K562 (cell line): ENCODE measurements around the gene WWOX. TPM values are rescaled to one million over a fixed set of nuclear protein-coding genes. Genes with fewer than 3 reads are reported as not detected.

Experiments
- ATAC-seq: fragments of 200-7000 bp; cut with Tn5 transposase; 3 replicates; pipeline ENCODE4 v1.9.1; 2020; ENCODE audit warnings: moderate library complexity
- BruUV-seq: library from RNA; stranded (reverse); fragments of 400-500 nt; replicated peaks from 2 replicates; lab custom pipeline; 2021; lab: Mats Ljungman, UMichigan
- CTCF ChIA-PET: fragments of 300-600 bp; formaldehyde crosslinking; extraction: SDS; loops from one replicate; lab custom pipeline; 2021; ENCODE audit warnings: low intra/inter-chr PET ratio; lab: Yijun Ruan, JAX
- POLR2A ChIA-PET: fragments of 300-600, 350-650 bp; sonication (Branson Sonifier 250); formaldehyde crosslinking; extraction: SDS; loops from one replicate; lab custom pipeline; 2021; ENCODE audit warnings: antibody characterized with exemption, inconsistent platforms; lab: Yijun Ruan, JAX
- DNase-seq, 4 experiments: peaks; one replicate each; pipeline versions ENCODE4 v3.0.0 to v3.0.0-alpha.2; 2011 to 2018; ENCODE audit warnings: low spot score in 3 of 4, mixed read lengths in 3 of 4; ENCODE audit errors: extremely low read depth in 1 of 4
- FAIRE-seq: peaks from 2 replicates; lab custom pipeline; 2011; peaks lifted over from hg19 to GRCh38; lab: Jason Lieb, UNC
- H2AFZ ChIP-seq: 2 replicates; pipeline ENCODE4 v1.6.0; 2011; ENCODE audit warnings: low read depth, low read length, control low read depth, inconsistent platforms
- H3K27ac ChIP-seq: fragments of 200-600 bp; 3 replicates; pipeline ENCODE4 v1.8.0; 2011; ENCODE audit warnings: low read depth, mild to moderate bottlenecking, control low read depth, inconsistent platforms, low read length, moderate library complexity, mixed read lengths; ENCODE audit errors: extremely low read depth
- H3K27me3 ChIP-seq, 2 experiments: fragments of 300-600 bp in 1 of 2; 2 replicates in 1 of 2; 3 replicates in 1 of 2; pipeline versions ENCODE4 v1.6.0 to v1.8.0; 2011; ENCODE audit warnings: inconsistent platforms in 2 of 2, low read length in 2 of 2, mild to moderate bottlenecking in 1 of 2, mixed read lengths in 1 of 2, moderate library complexity in 1 of 2; ENCODE audit not compliant: control insufficient read depth in 2 of 2, insufficient read depth in 2 of 2
- H3K36me3 ChIP-seq: fragments of 300-600 bp; 3 replicates; pipeline ENCODE4 v1.8.0; 2011; ENCODE audit warnings: mild to moderate bottlenecking, low read length, inconsistent platforms; ENCODE audit not compliant: control insufficient read depth, insufficient read depth
- H3K4me1 ChIP-seq, 2 experiments: fragments of 200-600 bp in 1 of 2; replicated peaks in 1 of 2; 2 replicates in 1 of 2; 3 replicates in 1 of 2; pipeline versions ENCODE4 v1.5.1 to v1.8.0; 2011; ENCODE audit warnings: inconsistent platforms in 2 of 2, low read length in 2 of 2, mild to moderate bottlenecking in 1 of 2, mixed read lengths in 1 of 2, moderate library complexity in 1 of 2; ENCODE audit not compliant: control insufficient read depth in 2 of 2, insufficient read depth in 2 of 2
- H3K4me2 ChIP-seq: 2 replicates; pipeline ENCODE4 v1.6.1; 2011; ENCODE audit warnings: low read length, control low read depth, inconsistent platforms, mixed read lengths; ENCODE audit not compliant: insufficient read depth
- H3K4me3 ChIP-seq: fragments of 200-600 bp; sonication (generic), shearing (Covaris generic); 2 replicates; pipeline ENCODE4 v1.5.1; 2016; ENCODE audit warnings: control low read depth, inconsistent platforms
- H3K79me2 ChIP-seq: fragments of 200-600 bp; 3 replicates; pipeline ENCODE4 v1.8.0; 2011; ENCODE audit warnings: low read length, inconsistent platforms; ENCODE audit not compliant: control insufficient read depth, insufficient read depth
- H3K9ac ChIP-seq, 2 experiments: 2 replicates each; pipeline versions ENCODE4 v1.6.0 to v1.6.1; 2011; ENCODE audit warnings: low read depth in 2 of 2, low read length in 2 of 2, control low read depth in 1 of 2, inconsistent platforms in 1 of 2, mild to moderate bottlenecking in 1 of 2, mixed read lengths in 1 of 2; ENCODE audit not compliant: insufficient read depth in 1 of 2
- H3K9me1 ChIP-seq: one replicate; pipeline ENCODE4 v1.6.0; 2011; ENCODE audit warnings: inconsistent platforms, mild to moderate bottlenecking, low read length, moderate library complexity; ENCODE audit not compliant: control insufficient read depth, insufficient read depth
- H3K9me3 ChIP-seq: replicated peaks from 2 replicates; pipeline ENCODE4 v1.5.1; 2011; ENCODE audit warnings: low read depth, low read length, inconsistent platforms; ENCODE audit not compliant: control insufficient read depth, insufficient read depth
- H4K20me1 ChIP-seq: replicated peaks from 2 replicates; pipeline ENCODE4 v1.6.1; 2011; ENCODE audit warnings: low read length, inconsistent platforms, mixed read lengths; ENCODE audit not compliant: control insufficient read depth, insufficient read depth
- CEBPB ChIP-seq: fragments of 450-650 bp; IDR thresholded peaks from 2 replicates; pipeline ENCODE4 v1.6.1; 2016; ENCODE audit warnings: missing genetic modification characterization, missing compliant biosample characterization
- HDAC6 ChIP-seq: IDR thresholded peaks from 2 replicates; pipeline ENCODE4 v1.6.1; 2012; ENCODE audit warnings: low read depth, mild to moderate bottlenecking, control low read depth, inconsistent platforms, low read length, moderate library complexity
- HOXB6 ChIP-seq: fragments of 250-450 bp; sonication (Bioruptor Pico); IDR thresholded peaks from 2 replicates; pipeline ENCODE4 v1.5.1; 2022; ENCODE audit warnings: mild to moderate bottlenecking, borderline replicate concordance
- PHB ChIP-seq: fragments of 250-450 bp; sonication (Bioruptor Pico); IDR thresholded peaks from 2 replicates; pipeline ENCODE4 v1.5.0; 2021
- PRDM10 ChIP-seq: fragments of 450-650 bp; IDR thresholded peaks from 2 replicates; pipeline ENCODE4 v1.6.1; 2018; ENCODE audit not compliant: partially characterized antibody
- RAD51 ChIP-seq: fragments of 450-650 bp; IDR thresholded peaks from 2 replicates; pipeline ENCODE4 v1.7.1; 2016; ENCODE audit warnings: low read depth, mild to moderate bottlenecking, borderline replicate concordance
- RFX1 ChIP-seq: fragments of 450-650 bp; IDR thresholded peaks from 2 replicates; pipeline ENCODE4 v1.6.1; 2016; ENCODE audit warnings: mild to moderate bottlenecking, moderate library complexity
- RFX7 ChIP-seq: fragments of 250-450 bp; sonication (Bioruptor Pico); IDR thresholded peaks from 2 replicates; pipeline ENCODE4 v1.5.1; 2021; ENCODE audit warnings: mild to moderate bottlenecking
- RNF219 ChIP-seq: fragments of 250-450 bp; sonication (Bioruptor Pico); IDR thresholded peaks from 2 replicates; pipeline ENCODE4 v1.5.0; 2022; ENCODE audit warnings: mild to moderate bottlenecking
- SMARCA4 ChIP-seq: fragments of 450-650 bp; IDR thresholded peaks from 2 replicates; pipeline ENCODE4 v1.6.1; 2016
- THRA ChIP-seq: fragments of 450-650 bp; IDR thresholded peaks from 2 replicates; pipeline ENCODE4 v1.6.1; 2017; ENCODE audit warnings: mild to moderate bottlenecking, moderate library complexity
- THRB ChIP-seq: fragments of 450-650 bp; formaldehyde crosslinking; conservative IDR thresholded peaks from 2 replicates; pipeline ENCODE4 v1.4.0; 2022; ENCODE audit warnings: mild to moderate bottlenecking, missing genetic modification characterization
- XRCC5 ChIP-seq: fragments of 200-400 bp; formaldehyde crosslinking; IDR thresholded peaks from 2 replicates; pipeline ENCODE4 v1.6.1; 2017; ENCODE audit warnings: low read depth, mild to moderate bottlenecking, low read length
- ZNF445 ChIP-seq: fragments of 250-450 bp; sonication (Bioruptor Pico); IDR thresholded peaks from 2 replicates; pipeline ENCODE4 v1.4.0; 2020; ENCODE audit warnings: low read depth, mild to moderate bottlenecking, moderate library complexity
- ZNF830 ChIP-seq: fragments of 250-450 bp; sonication (Bioruptor Pico); IDR thresholded peaks from 2 replicates; pipeline ENCODE4 v1.5.0; 2021; ENCODE audit warnings: mild to moderate bottlenecking
- WGBS: fragments of 100-300 bp; shearing (Covaris generic); methylation state at CpG from one replicate; pipeline ENCODE4 v1.1.6; 2016; ENCODE audit warnings: low coverage, mixed read lengths; ENCODE audit not compliant: insufficient coverage; ENCODE audit errors: missing lambda C conversion rate; 5-methylcytosine and 5-hydroxymethylcytosine counted together
- in situ Hi-C: fragments of 300-500 bp; cut with MboI; formaldehyde crosslinking; loops from 4 replicates; pipeline ENCODE4 v1.15.0; 2018; ENCODE audit warnings: inconsistent platforms, mixed read lengths
- intact Hi-C: fragments of 100-400 bp; cut with micrococcal nuclease; formaldehyde crosslinking; loops from 2 replicates; pipeline ENCODE4 v1.14.2; 2022
- polyA plus RNA-seq, 8 experiments: library from polyadenylated mRNA; depleted of rRNA in 4 of 8; stranded (reverse) in 5 of 8; unstranded in 3 of 8; fragments of >200 nt; fragmentation: Nextera tagmentation in 2 of 8; fragmentation: Illumina TruSeq in 1 of 8; extraction: Ambion mirVana in 2 of 8; extraction: Trizol in 1 of 8; gene quantifications; 2 replicates each; pipeline versions ENCODE4 v1.2.1 to v1.2.3, GENCODE V29; 2011 to 2014; ENCODE audit warnings: inconsistent platforms in 1 of 8, missing spikeins in 1 of 8
- total RNA-seq, 7 experiments: library from RNA; depleted of rRNA in 6 of 7; stranded (reverse); fragments of >200 nt in 6 of 7; fragmentation: Illumina TruSeq in 2 of 7; extraction: Trizol in 2 of 7; gene quantifications; 2 replicates each; pipeline versions ENCODE4 v1.2.1 to v1.2.3, GENCODE V29; 2011 to 2021; ENCODE audit warnings: low replicate concordance in 1 of 7

Gene WWOX
- total and polyA plus RNA-seq, 9 of the 15 experiments (the other 6 are each of a cell fraction or from before 2014, with no cell fraction given): 1.6 to 22.7 (median 8.1) TPM

GRCh38 chr16:78684655-78685375 lies 585.4 kb downstream of the WWOX start:
- Histone ChIP-seq H3K9ac (no peak overlapping the region), H2AFZ (no peak overlapping the region), H3K9me3 (no peaks in the 10 kb centered on the region), H3K4me1 (no peaks in the 10 kb centered on the region), H3K36me3 (no peaks in the 10 kb centered on the region), H3K27me3 (peaks cover 2 to 6% of the 10 kb centered on the region in 2 experiments; a peak in 4 of 5 replicates), H4K20me1 (no peaks in the 10 kb centered on the region), H3K79me2 (no peaks in the 10 kb centered on the region), H3K4me3 (no peak overlapping the region), H3K9me1 (no peaks in the 10 kb centered on the region), H3K4me2 (no peak overlapping the region), H3K27ac (no peak overlapping the region)
- DNase-seq: no peak
- ChIA-PET CTCF (no interaction called here), POLR2A (interaction anchor here (0.7 to 1.2 kb wide), 2 partner anchors 11 to 1146 kb away, joined by 3 read pairs; no protein-coding TSS in a partner anchor)
- no TSS peak for BruUV-seq
- no peak for ATAC-seq
- in situ Hi-C loops: no loop called here
- no peak for FAIRE-seq
- 0% methylated on average over 5 of the region's 5 CpGs for WGBS
- intact Hi-C loops: no loop called here
- TF ChIP-seq CEBPB: no peak
- TF ChIP-seq PHB (CRISPR knock-in tag): no peak
- TF ChIP-seq PRDM10: no peak
- TF ChIP-seq ZNF830 (CRISPR knock-in tag): no peak
- no peak for TF ChIP-seq XRCC5
- no peak for TF ChIP-seq THRB (CRISPR knock-in tag)
- no peak for TF ChIP-seq RNF219 (CRISPR knock-in tag)
- TF ChIP-seq THRA: no peak
- no peak for TF ChIP-seq ZNF445
- no peak for TF ChIP-seq SMARCA4
- no peak for TF ChIP-seq HDAC6
- no peak for TF ChIP-seq RFX1
- TF ChIP-seq RFX7 (CRISPR knock-in tag): no peak
- TF ChIP-seq HOXB6 (CRISPR knock-in tag): no peak
- TF ChIP-seq RAD51: no peak
